HT-29 (cell line): ENCODE measurements around the gene PAM. TPM values are rescaled to one million over a fixed set of nuclear protein-coding genes. Genes with fewer than 3 reads are reported as not detected.
A peak's percentile ranks its signal among the peaks of the same experiment; 100 is the strongest.
"Not testable (repeated sequence)": the region's sequence is repeated elsewhere in the genome, so short reads cannot be mapped to it uniquely, and the experiment has no call there.

Experiments
- DNase-seq: peaks from one replicate; pipeline ENCODE4 v3.0.0-alpha.2; 2015; ENCODE audit warnings: low spot score
- total RNA-seq: library from RNA; depleted of rRNA; stranded (reverse); fragments of >200 nt; shearing (Covaris generic); gene quantifications from 2 replicates; pipeline ENCODE4 v1.2.3, GENCODE V29; 2014

Gene PAM
- total RNA-seq, 1 experiment from 2014 or later, result 119 TPM

DNA sequence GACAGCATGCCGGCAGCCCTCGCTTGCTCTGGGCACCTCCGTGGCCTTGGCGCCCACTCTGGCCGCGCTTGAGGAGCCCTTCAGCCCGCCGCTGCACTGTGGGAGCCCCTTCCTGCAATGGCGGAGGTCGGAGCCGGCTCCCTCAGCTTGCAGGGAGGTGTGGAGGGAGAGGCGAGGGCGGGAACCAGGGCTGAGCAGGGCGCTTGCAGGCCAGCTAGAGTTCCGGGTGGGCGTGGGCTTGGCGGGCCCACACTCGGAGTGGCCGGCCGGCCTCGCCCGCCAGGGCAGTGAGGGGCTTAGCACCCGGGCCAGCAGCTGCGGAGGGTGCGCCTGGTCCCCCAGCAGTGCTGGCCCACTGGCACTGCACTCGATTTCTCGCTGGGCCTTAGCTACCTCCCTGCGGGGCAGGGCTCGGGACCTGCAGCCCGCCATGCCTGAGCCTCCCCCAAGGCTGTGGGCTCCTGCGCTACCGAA lies 3.2 kb upstream of the PAM start:
- not testable (repeated sequence) for DNase-seq

DNA sequence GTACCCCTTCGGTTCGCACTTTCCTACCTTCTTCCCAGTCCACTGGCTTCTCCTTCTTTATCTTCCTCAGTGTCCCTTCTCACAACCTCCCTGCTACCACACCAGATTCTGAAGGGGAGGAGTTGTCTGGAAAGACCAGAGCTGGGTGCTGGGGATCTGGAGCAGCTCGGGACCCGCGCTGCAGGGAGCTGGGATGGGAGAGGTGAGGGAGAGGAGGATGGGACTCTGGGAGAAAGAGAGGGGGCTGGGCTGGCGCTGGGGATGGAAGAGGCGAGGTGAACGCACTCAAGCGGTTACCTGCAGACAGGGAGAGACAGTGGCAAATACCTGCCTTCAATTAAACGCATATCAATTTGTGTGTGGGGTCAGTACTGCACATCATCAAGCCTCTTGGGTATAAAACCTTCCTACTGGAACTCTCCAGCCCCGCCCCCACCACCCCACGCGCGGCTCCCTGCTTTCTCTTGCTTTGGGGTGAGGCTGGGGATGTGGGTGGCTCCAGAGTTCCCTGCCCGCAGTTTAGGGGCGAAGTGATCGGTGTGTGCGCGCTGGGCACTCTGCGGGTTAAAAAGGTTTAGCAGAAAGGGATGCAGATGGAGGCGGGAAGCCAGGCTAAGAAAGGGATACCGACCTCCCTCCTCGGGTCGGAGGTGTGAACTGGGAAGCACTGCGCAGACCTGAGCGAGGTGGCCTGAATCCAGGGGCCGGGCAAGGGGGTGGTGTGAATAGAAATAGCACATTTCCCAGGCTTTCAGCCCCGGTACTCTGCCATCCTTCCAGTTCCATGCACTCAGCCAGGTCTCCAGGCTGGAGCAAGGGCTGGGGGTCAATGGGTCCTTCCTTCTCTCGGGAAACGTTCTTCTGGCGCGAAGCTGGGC lies 977 bp upstream of the PAM start:
- DNase-seq, result peak; percentile 58

- peak; percentile 82 for DNase-seq
Measured at GRCh38 chr5:102755686-102756371, 724 bp downstream of the PAM start.

DNA sequence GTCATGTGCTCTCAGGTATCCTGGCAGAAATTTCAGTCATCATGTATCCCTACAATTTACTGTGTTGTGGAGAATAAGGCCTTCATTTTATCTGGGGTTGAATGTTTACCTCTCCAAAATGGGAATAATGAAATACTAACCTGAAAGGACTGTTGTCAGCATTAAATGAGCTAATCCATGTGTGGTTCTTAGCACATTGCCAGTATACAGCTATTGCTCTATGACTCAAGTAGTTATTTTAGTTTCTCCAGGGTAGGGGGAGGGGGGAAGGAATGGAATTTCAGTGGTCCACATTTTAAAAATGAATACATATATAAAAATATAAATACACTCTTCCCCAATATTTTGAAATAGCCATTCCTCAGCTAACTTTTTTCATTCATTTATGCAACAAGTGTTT lies 3.5 kb downstream of the PAM start:
- DNase-seq, result no peak

- DNase-seq, result no peak
Measured at GRCh38 chr5:102759289-102759688, 4.2 kb downstream of the PAM start.

- DNase-seq, result no peak
Measured at GRCh38 chr5:102759700-102760099, 4.6 kb downstream of the PAM start.

DNA sequence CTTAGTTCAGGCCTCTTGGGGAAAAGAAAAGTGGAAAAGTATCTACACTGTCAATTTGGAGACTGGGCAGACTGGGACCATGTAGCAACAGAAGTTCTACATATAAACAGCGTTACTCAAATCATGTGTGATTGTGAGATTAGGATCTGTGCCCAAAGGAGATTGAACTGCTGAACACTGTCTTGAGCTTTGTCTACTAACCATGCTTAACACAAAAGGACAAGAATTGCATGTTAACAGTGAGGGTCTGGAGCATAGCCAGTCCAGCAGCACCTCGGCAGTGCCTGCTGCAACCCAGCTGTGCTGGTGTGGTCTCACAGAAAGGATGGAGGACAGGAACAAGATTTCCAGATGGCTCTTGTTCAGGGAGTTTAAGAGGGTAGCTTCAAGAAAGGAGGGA lies 5.7 kb downstream of the PAM start:
- DNase-seq, result no peak

DNA sequence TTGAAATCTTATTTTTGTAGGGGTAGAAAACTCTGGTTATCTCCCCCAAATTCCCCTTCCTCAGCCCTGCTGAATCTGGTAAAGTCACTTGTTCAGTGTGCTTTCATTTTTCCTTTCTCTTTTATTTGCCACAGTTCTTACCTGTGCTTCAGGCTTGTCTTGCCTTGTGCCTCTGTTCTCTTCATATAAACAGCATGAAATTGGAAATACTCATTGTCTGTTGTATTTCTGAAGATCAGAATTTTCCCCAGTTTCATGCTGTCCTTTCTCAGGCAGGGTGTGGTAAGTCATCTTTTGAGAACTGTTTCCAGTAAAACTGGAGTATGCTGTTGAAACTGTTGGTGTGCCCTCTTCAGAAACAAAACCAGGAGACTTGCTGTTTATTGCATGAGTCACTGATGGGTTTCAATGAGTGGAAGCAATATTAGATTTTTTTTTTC lies 7.0 kb downstream of the PAM start:
- peak; percentile 26 for DNase-seq

GRCh38 chr5:102762562-102763227 lies 7.6 kb downstream of the PAM start:
- DNase-seq, result peak; percentile 18

GRCh38 chr5:102763734-102764133 lies 8.6 kb downstream of the PAM start:
- DNase-seq, result no peak

DNA sequence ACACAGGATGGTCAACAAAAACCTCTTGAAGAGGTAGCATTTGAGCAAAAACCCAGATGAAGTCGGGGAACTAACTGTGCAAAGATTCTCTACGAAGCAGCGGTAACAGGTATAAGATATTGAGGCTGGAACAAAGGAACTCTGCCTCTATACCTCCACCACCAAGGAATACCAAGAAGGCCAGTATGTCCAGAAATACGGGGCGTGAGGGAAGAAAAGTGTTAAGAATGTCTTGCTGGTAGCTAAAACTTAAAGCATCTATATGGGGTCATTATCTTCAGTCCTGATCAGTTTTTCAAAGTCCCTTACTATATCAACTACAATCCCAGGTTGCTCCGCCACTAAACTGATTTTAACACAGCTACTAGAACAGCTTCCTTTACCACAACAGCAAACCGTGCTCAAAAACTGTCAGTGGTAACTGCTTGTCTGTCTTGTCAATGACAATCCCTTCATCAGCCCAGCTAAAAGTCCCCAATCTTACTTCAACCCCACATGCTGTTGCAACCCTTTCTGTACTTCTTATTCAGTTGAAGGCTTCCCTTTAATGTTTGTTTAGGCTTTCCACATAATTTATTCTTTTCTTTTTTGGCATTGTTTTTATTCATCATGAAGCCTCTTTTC lies 9.4 kb downstream of the PAM start:
- no peak for DNase-seq

DNA sequence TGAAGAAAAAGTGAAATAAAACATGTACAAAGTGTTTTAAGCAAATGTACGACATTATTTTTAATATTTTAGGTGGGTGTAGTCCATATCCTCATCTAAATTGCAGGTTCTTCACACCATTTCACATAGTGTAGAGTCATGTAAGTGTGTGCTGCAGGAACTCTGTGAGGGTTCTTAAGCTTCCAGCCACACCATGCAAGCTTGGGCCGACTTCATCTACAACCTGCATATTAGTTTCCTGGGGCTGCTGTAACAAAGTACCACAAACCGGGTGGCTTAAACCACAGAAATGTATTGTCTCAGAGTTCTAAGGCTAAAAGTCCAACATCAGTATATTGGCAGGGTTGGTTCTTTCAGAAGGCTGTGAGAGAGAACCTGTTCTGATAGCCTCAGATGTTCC lies 10.2 kb downstream of the PAM start:
- no peak for DNase-seq

GRCh38 chr5:102766295-102767090 lies 11.4 kb downstream of the PAM start:
- DNase-seq, result no peak

GRCh38 chr5:102767862-102768261 lies 12.8 kb downstream of the PAM start:
- DNase-seq, result no peak

- DNase-seq, result no peak
Measured at GRCh38 chr5:102770803-102771202, 15.7 kb downstream of the PAM start.

GRCh38 chr5:102771435-102771834 lies 16.3 kb downstream of the PAM start:
- DNase-seq, result no peak

DNA sequence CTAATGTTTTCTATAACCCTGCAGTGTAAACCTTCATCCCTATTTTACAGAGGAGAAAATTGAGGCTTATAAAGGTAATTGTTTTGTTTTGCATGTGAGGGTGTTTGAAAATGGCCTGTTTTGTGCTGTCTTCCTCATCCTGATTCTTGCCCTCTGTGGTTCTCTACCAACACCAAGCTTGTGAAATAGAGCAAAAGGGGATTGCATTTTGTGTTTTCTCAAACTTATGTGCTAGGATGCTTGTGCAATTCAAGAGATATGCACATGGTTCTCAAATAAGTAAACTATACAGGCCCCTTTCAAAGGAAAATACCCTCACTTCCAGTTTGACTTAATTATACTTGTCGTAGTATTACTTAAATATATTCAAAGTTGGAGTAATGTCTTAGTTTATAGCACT lies 17.2 kb downstream of the PAM start:
- DNase-seq, result no peak

DNA sequence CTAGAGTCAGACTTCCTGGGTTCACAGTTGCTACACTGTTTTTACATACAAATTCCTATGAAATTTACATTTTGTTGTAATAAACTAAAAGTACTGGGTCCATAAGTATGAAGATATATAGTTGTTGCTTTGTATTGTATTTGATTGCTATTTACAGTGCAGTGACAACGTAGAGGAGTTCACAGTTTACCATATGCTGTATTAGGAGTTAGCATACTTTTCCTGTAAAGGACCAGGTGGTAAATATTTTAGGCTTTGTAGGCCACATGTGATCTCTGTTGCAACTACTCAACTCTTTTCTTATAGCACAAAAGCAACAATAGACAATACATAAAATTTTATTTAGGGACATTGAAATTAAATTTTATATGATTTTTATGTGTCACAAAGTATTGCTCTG lies 18.0 kb downstream of the PAM start:
- DNase-seq, result no peak

- DNase-seq, result not testable (repeated sequence)
Measured at GRCh38 chr5:102775756-102776155, 20.7 kb downstream of the PAM start.

GRCh38 chr5:102777099-102777498 lies 22.0 kb downstream of the PAM start:
- DNase-seq, result no peak

- no peak for DNase-seq
Measured at GRCh38 chr5:102778478-102778877, 23.4 kb downstream of the PAM start.
